Endothelial cell of umbilical vein (primary cell): ENCODE data around the gene RRM1. TPM values are rescaled to one million over a fixed set of nuclear protein-coding genes. Genes with fewer than 3 reads are reported as not detected.

ENCODE experiments used
- BruUV-seq: library from RNA; stranded (reverse); fragments of 400-500 nt; replicated peaks from 2 replicates; lab custom pipeline; 2021; lab: Mats Ljungman, UMichigan
- CTCF ChIA-PET: fragments of 300-600, 350-600 bp; sonication (Branson Sonifier 250); formaldehyde crosslinking; loops from one replicate; lab custom pipeline; 2021; ENCODE audit warnings: antibody characterized with exemption, inconsistent platforms; lab: Charles Lee
- POLR2A ChIA-PET: fragments of 300-600, 350-600 bp; sonication (Branson Sonifier 250); formaldehyde crosslinking; loops from one replicate; lab custom pipeline; 2021; ENCODE audit warnings: antibody characterized with exemption, inconsistent platforms; lab: Charles Lee
- DNase-seq: peaks from one replicate; pipeline ENCODE4 v3.0.0-alpha.2; 2011; ENCODE audit warnings: low read depth, low spot score
- FAIRE-seq: peaks from 2 replicates; lab custom pipeline; 2011; peaks lifted over from hg19 to GRCh38; lab: Jason Lieb, UNC
- H2AFZ ChIP-seq: 2 replicates; pipeline ENCODE4 v1.6.0; 2012; ENCODE audit warnings: low read depth, low read length, control low read depth, inconsistent platforms
- H3K27ac ChIP-seq: 2 replicates; pipeline ENCODE4 v1.5.1; 2011; ENCODE audit warnings: low read depth, mild to moderate bottlenecking, control low read depth, low read length, moderate library complexity; ENCODE audit not compliant: insufficient read depth
- H3K27me3 ChIP-seq, 2 experiments: 2 replicates each; pipeline versions ENCODE4 v1.6.0 to v1.6.1; 2011; ENCODE audit warnings: low read length in 2 of 2, mixed read lengths in 1 of 2; ENCODE audit not compliant: control insufficient read depth in 2 of 2, insufficient read depth in 2 of 2
- H3K36me3 ChIP-seq, 2 experiments: 2 replicates in 1 of 2; 3 replicates in 1 of 2; pipeline ENCODE4 v1.5.1; 2011; ENCODE audit warnings: low read length in 2 of 2, mild to moderate bottlenecking in 1 of 2, moderate library complexity in 1 of 2; ENCODE audit not compliant: control insufficient read depth in 2 of 2, insufficient read depth in 2 of 2; ENCODE audit errors: extremely low read depth in 1 of 2
- H3K4me1 ChIP-seq: 3 replicates; pipeline ENCODE4 v1.5.1; 2011; ENCODE audit warnings: mild to moderate bottlenecking, low read length; ENCODE audit not compliant: control insufficient read depth, insufficient read depth; ENCODE audit errors: extremely low read depth
- H3K4me2 ChIP-seq: 2 replicates; pipeline ENCODE4 v1.6.1; 2011; ENCODE audit warnings: low read length, control low read depth, mixed read lengths; ENCODE audit not compliant: insufficient read depth
- H3K4me3 ChIP-seq, 3 experiments: fragments of 200-600 bp in 1 of 3; sonication (generic), shearing (Covaris generic) in 1 of 3; replicated peaks in 1 of 3; 2 replicates each; pipeline ENCODE4 v1.5.1; 2011 to 2016; ENCODE audit warnings: control low read depth in 3 of 3, low read length in 3 of 3, mild to moderate bottlenecking in 2 of 3, inconsistent platforms in 1 of 3, low read depth in 1 of 3, moderate library complexity in 1 of 3; ENCODE audit not compliant: insufficient read depth in 1 of 3
- H3K79me2 ChIP-seq: 2 replicates; pipeline ENCODE4 v1.6.0; 2012; ENCODE audit warnings: low read length, inconsistent platforms; ENCODE audit not compliant: control insufficient read depth, insufficient read depth
- H3K9ac ChIP-seq: replicated peaks from 2 replicates; pipeline ENCODE3; 2011; ENCODE audit warnings: low read length, control low read depth; ENCODE audit not compliant: insufficient read depth; ENCODE audit errors: extremely low read depth
- H3K9me1 ChIP-seq: replicated peaks from 3 replicates; pipeline ENCODE4 v1.6.0; 2011; ENCODE audit warnings: mild to moderate bottlenecking, low read length; ENCODE audit not compliant: control insufficient read depth, insufficient read depth; ENCODE audit errors: extremely low read depth
- H3K9me3 ChIP-seq: replicated peaks from 2 replicates; pipeline ENCODE4 v1.5.1; 2012; ENCODE audit warnings: low read length, inconsistent platforms; ENCODE audit not compliant: control insufficient read depth, insufficient read depth
- H4K20me1 ChIP-seq: replicated peaks from 2 replicates; pipeline ENCODE3; 2011; ENCODE audit warnings: mild to moderate bottlenecking, low read length; ENCODE audit not compliant: control insufficient read depth, insufficient read depth; ENCODE audit errors: extremely low read depth
- EZH2 ChIP-seq: IDR thresholded peaks from 2 replicates; pipeline ENCODE4 v1.6.1; 2012; ENCODE audit warnings: borderline replicate concordance, low read depth, mild to moderate bottlenecking, moderate library complexity, low read length, inconsistent platforms; ENCODE audit not compliant: severe bottlenecking
- FOS ChIP-seq: IDR thresholded peaks from 2 replicates; pipeline ENCODE4 v1.6.1; 2011; ENCODE audit warnings: mild to moderate bottlenecking, low read length, moderate library complexity, borderline replicate concordance; ENCODE audit not compliant: insufficient read depth
- GATA2 ChIP-seq: IDR thresholded peaks from 2 replicates; pipeline ENCODE4 v1.7.0; 2011; ENCODE audit warnings: low read depth, mild to moderate bottlenecking, moderate library complexity, mixed read lengths, low read length; ENCODE audit not compliant: insufficient read length, insufficient read depth
- JUN ChIP-seq: IDR thresholded peaks from 2 replicates; pipeline ENCODE4 v1.6.1; 2011; ENCODE audit warnings: borderline replicate concordance, low read depth; ENCODE audit not compliant: insufficient read length, insufficient read depth
- MYC ChIP-seq: IDR thresholded peaks from one replicate; pipeline ENCODE4 v1.6.1; 2011; ENCODE audit warnings: mild to moderate bottlenecking, low read depth, low read length
- POLR2A ChIP-seq: IDR thresholded peaks from 2 replicates; pipeline ENCODE4 v1.6.1; 2012; ENCODE audit warnings: low read depth, mild to moderate bottlenecking, control low read depth, low read length
- POLR2AphosphoS5 ChIP-seq: IDR thresholded peaks from 2 replicates; pipeline ENCODE4 v1.6.1; 2012; ENCODE audit warnings: low read depth, mild to moderate bottlenecking, control low read depth, low read length, moderate library complexity; ENCODE audit not compliant: insufficient read depth
- dilution Hi-C: fragments of 300-500 bp; cut with MboI; formaldehyde crosslinking; loops from one replicate; pipeline ENCODE4 v1.15.0; 2019; ENCODE audit warnings: low sequenced_read_pairs; ENCODE audit not compliant: extremely low pct_ligation_motif_present
- intact Hi-C: fragments of 100-400 bp; cut with micrococcal nuclease; formaldehyde crosslinking; loops from one replicate; pipeline ENCODE4 v1.10.0; 2022
- polyA plus RNA-seq, 4 experiments: library from polyadenylated mRNA; depleted of rRNA in 3 of 4; stranded (reverse) in 3 of 4; unstranded in 1 of 4; fragments of >200 nt; gene quantifications; 2 replicates each; pipeline versions ENCODE4 v1.2.1 to v1.2.3, GENCODE V29; 2011 to 2012; ENCODE audit warnings: missing spikeins in 1 of 4
- total RNA-seq: library from RNA; stranded (reverse); gene quantifications from 2 replicates; pipeline ENCODE4 v1.2.3, GENCODE V29; 2021
- TF ChIP-seq, protein P1 (sequence below): IDR thresholded peaks from 2 replicates; pipeline ENCODE4 v1.6.1; 2011; ENCODE audit not compliant: insufficient read depth, insufficient read length
- TF ChIP-seq, protein P2 (sequence below), 2 donors: IDR thresholded peaks; 1 replicate in 1 of 2; 2 replicates in 1 of 2; pipeline ENCODE4 v1.5.1; 2011; ENCODE audit warnings: low read length in 2 of 2, mild to moderate bottlenecking in 2 of 2, moderate library complexity in 2 of 2, control low read depth in 1 of 2, inconsistent platforms in 1 of 2, low read depth in 1 of 2; ENCODE audit not compliant: insufficient read depth in 1 of 2; ENCODE audit errors: extremely low read depth in 1 of 2

The RRM1 gene
- total and polyA plus RNA-seq, 2 donors (not counting 3 experiments of a cell fraction or from before 2014, with no cell fraction given): 55.3 to 112 TPM

DNA sequence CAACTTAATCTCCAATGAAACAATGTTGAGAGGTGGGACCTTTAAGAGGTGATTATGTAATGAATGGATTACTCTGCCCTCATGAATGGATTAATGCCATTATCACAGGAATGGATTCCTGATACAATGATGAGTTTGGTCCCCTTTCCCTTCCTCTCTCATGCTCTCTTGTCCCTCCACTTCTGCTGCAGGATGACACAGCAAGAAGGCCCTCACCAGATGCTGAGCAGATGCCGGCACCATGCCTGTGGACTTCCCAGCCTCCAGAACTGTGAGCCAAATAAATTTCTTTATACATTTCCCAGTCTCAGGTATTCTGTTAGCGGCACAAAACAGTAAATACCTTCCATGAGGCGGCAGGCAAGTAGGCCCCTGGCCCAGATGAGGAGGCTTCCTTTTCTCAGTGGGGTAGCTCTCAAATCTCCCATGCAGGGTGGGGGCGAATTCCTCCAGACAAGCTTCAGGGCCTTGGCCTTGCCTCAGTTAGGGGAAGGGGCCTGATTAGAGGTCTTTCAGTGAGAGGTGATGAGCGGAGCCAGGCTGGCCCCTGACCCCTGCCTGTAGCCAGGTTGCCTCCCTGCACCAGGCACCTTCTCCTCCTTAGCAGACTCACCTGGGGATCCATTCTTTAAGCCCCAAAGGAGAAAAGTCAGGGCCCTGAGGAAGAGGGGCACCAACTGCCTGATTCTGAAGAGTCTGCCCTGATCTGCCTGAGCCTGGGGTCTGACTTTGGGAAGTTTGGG is 86.0 kb downstream of the RRM1 start:
- intact Hi-C loops (no loop called here), dilution Hi-C loops (no loop called here)
- no peak overlapping the region for H3K4me3 ChIP-seq
- no peaks in the 10 kb centered on the region for H3K36me3 ChIP-seq
- H3K27ac ChIP-seq: no peak overlapping the region
- H3K4me1 ChIP-seq: no peaks in the 10 kb centered on the region
- no TSS peak for BruUV-seq
- DNase-seq (no peak), FAIRE-seq (no peak)
- H3K27me3 ChIP-seq: no peaks in the 10 kb centered on the region
- CTCF ChIA-PET: interaction anchor here (1.1 to 1.6 kb wide), 3 partner anchors 313 to 359 kb away, joined by 3 to 9 read pairs (median 5); no protein-coding TSS in a partner anchor
- no peaks in the 10 kb centered on the region for H4K20me1 ChIP-seq
- no peaks in the 10 kb centered on the region for H3K9me3 ChIP-seq
- TF ChIP-seq, protein P1, sequence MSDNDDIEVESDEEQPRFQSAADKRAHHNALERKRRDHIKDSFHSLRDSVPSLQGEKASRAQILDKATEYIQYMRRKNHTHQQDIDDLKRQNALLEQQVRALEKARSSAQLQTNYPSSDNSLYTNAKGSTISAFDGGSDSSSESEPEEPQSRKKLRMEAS: no peak
- no peak for TF ChIP-seq FOS
- no peak for TF ChIP-seq POLR2A
- TF ChIP-seq JUN: no peak
- TF ChIP-seq POLR2AphosphoS5: no peak
- TF ChIP-seq EZH2: no peak
- TF ChIP-seq, protein P2, sequence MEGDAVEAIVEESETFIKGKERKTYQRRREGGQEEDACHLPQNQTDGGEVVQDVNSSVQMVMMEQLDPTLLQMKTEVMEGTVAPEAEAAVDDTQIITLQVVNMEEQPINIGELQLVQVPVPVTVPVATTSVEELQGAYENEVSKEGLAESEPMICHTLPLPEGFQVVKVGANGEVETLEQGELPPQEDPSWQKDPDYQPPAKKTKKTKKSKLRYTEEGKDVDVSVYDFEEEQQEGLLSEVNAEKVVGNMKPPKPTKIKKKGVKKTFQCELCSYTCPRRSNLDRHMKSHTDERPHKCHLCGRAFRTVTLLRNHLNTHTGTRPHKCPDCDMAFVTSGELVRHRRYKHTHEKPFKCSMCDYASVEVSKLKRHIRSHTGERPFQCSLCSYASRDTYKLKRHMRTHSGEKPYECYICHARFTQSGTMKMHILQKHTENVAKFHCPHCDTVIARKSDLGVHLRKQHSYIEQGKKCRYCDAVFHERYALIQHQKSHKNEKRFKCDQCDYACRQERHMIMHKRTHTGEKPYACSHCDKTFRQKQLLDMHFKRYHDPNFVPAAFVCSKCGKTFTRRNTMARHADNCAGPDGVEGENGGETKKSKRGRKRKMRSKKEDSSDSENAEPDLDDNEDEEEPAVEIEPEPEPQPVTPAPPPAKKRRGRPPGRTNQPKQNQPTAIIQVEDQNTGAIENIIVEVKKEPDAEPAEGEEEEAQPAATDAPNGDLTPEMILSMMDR (IDR thresholded peaks at IDR 0.05; ENCODE audit: extremely low read depth in 1 of 2, insufficient read depth in 1 of 2, low read depth in 1 of 2, low read length in 2 of 2): no peak
- TF ChIP-seq MYC: no peak
- no peak for TF ChIP-seq GATA2
- POLR2A ChIA-PET: no interaction called here
- no peak overlapping the region for H3K4me2 ChIP-seq
- H3K9me1 ChIP-seq: no peaks in the 10 kb centered on the region
- no peaks in the 10 kb centered on the region for H3K79me2 ChIP-seq
- no peak overlapping the region for H3K9ac ChIP-seq
- H2AFZ ChIP-seq: no peak overlapping the region
